IPS-18a (cell line): Measurements from ENCODE around the gene HCRTR1.

ENCODE experiments used
- H3K27ac ChIP-seq: one replicate; pipeline ENCODE4 v1.5.1; 2013; ENCODE audit warnings: low read length
- H3K27me3 ChIP-seq: one replicate; pipeline ENCODE4 v1.6.1; 2013; ENCODE audit warnings: mild to moderate bottlenecking, low read length; ENCODE audit not compliant: control insufficient read depth, insufficient read depth
- H3K36me3 ChIP-seq: one replicate; pipeline ENCODE4 v1.6.1; 2013; ENCODE audit warnings: low read depth, low read length; ENCODE audit not compliant: control insufficient read depth
- H3K4me1 ChIP-seq: one replicate; pipeline ENCODE4 v1.6.1; 2013; ENCODE audit warnings: low read depth, low read length; ENCODE audit not compliant: control insufficient read depth
- H3K4me3 ChIP-seq: one replicate; pipeline ENCODE4 v1.5.1; 2013; ENCODE audit warnings: low read length
- H3K9ac ChIP-seq: one replicate; pipeline ENCODE4 v1.6.1; 2013; ENCODE audit warnings: mild to moderate bottlenecking, low read length, moderate library complexity
- H3K9me3 ChIP-seq: one replicate; pipeline ENCODE4 v1.6.1; 2013; ENCODE audit warnings: low read depth, low read length; ENCODE audit not compliant: control insufficient read depth

The HCRTR1 gene

DNA sequence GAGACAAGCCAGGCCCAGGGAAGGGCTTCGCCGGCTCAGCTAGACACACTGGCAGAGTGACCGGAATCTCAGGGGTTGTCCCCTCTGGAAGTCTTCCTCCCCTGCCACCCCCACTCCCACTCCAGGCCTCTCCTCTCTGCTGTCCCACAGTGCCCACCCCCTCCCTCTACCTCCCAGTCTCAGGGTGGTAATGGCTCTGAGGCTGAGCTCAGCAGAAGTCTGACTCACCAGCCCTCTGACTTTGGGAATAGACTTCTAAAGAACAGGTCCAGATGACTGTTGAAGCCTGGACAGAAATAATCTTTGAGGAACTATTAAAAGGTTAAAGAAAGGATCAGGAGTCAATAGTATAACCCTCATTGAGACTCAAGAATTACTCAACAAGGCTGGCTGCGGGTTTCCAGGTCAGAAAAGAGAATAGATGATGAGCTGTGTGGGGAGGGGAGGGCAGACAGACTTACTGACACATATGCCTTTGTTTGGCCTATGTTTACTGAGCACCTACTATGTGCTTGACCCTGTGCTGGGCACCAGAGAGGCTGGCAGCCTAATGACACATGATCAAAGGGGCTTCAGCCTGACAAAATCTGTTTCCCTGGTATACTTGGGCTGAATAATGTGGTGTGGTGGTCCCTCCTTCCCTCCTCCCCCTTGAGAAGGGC lies 8.2 kb downstream of the HCRTR1 start:
- H3K27ac ChIP-seq: no peak overlapping the region

DNA sequence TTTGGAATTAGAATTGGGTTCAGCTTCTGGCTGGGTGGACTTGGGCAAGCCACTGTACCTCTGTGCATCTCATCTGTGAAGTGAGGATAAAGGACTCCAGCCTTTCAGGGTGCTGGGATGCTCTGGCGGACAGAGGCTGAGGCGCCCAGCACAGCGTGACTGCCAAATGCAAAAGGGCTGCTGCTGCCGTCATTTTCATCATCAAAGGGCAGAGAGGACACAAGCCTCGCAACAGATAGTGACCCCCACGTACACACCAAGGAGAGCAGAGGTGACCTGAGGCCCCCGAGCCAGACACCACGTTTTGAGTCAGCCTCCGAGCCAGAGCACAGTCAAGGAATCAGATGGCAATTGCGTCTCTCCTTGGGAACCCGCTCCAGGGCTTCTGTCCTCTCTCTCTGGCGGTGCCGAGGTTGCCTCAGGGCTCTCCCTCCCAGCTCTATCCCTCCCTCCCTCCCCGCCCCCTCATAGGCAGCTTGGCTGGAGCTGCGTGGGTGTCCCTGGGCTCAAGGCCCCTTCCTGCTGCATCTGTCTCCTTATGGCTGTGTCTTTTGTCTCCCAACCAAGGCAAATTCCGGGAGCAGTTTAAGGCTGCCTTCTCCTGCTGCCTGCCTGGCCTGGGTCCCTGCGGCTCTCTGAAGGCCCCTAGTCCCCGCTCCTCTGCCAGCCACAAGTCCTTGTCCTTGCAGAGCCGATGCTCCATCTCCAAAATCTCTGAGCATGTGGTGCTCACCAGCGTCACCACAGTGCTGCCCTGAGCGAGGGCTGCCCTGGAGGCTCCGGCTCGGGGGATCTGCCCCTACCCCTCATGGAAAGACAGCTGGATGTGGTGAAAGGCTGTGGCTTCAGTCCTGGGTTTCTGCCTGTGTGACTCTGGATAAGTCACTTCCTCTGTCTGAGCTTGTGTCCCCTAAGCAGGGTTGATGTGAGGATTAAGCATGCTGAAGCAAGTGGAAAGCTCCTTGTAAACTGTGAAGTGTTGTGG lies 9.0 kb downstream of the HCRTR1 start:
- Histone ChIP-seq H3K27ac (no peak overlapping the region), H3K4me3 (no peak overlapping the region), H3K36me3 (peaks cover 23% of the 10 kb centered on the region), H3K4me1 (no peaks in the 10 kb centered on the region), H3K9ac (no peak overlapping the region), H3K27me3 (no peaks in the 10 kb centered on the region), H3K9me3 (no peaks in the 10 kb centered on the region)

More for the DNA sequence above, 8.2 kb downstream of the HCRTR1 start:
- H3K36me3 ChIP-seq: peaks cover 18% of the 10 kb centered on the region
- H3K27me3 ChIP-seq: no peaks in the 10 kb centered on the region
- H3K9ac ChIP-seq: no peak overlapping the region
- no peaks in the 10 kb centered on the region for H3K4me1 ChIP-seq
- H3K4me3 ChIP-seq: no peak overlapping the region
- no peaks in the 10 kb centered on the region for H3K9me3 ChIP-seq

DNA sequence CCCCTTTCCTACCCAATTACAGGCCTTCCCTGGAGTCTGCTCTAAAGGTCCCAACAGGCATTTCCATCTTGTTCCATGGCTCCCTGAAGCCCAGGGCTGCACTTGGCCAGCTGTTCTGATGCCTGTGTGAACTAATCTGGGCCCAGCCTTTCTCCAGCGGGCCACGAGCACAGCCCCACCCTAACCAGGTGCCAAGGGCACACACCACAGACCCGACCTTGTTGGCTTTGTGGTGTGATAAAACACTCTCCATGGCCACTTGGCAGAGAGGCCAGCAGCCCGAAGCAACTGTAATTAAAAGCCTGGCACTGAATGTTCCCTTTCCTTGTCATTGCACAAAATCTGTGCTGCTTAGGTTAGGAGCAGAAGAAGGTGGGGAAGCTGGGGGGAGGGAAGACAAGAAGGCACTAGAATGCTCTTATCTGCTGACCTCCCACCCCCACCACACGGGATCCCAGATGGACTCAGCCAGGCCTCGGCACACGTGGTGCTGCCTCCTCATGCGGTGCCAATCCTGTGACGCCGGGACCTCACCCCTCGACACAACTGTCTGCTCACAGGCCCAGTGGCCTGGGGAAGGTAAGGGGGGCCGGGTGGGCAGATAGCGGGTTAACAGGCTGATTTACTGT lies 9.9 kb downstream of the HCRTR1 start:
- H3K36me3 ChIP-seq: peaks cover 23% of the 10 kb centered on the region
- H3K9ac ChIP-seq: no peak overlapping the region
- H3K27ac ChIP-seq: no peak overlapping the region
- no peak overlapping the region for H3K4me3 ChIP-seq
- H3K4me1 ChIP-seq: no peaks in the 10 kb centered on the region
- no peaks in the 10 kb centered on the region for H3K9me3 ChIP-seq
- H3K27me3 ChIP-seq: no peaks in the 10 kb centered on the region

DNA sequence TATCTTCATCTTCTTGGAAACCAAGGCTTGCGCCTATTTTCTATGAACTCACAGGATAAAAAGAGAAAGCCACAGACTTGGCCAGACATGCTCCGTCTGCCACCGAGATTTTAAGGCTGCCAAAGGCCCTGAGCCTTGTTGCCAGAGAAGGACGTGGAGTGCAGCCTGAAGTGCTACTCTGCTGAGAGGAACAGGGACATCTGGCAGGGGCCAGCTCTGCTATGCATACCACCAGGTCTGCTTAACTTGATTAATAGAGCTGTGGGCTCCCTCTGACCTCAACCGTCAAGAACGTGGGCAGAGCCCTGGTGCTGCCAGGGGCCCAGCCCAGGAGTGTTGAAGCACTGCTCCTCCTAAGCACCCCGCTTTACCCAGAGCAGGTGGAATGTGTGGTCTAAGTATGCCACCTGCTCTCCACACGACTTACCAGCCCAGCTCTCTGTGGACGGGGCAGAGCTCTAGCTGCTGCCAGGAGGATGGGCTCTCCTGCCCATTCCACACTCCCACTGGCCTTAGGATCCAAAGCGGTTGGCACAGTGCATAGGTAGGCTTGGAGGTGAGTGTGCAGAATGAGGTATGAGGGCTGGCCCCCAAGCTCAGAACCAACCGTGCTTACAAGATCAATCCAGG lies 10.6 kb downstream of the HCRTR1 start:
- Histone ChIP-seq H3K4me3 (no peak overlapping the region), H3K4me1 (no peaks in the 10 kb centered on the region), H3K9ac (no peak overlapping the region), H3K27me3 (no peaks in the 10 kb centered on the region), H3K36me3 (peaks cover 29% of the 10 kb centered on the region), H3K9me3 (no peaks in the 10 kb centered on the region), H3K27ac (no peak overlapping the region)

DNA sequence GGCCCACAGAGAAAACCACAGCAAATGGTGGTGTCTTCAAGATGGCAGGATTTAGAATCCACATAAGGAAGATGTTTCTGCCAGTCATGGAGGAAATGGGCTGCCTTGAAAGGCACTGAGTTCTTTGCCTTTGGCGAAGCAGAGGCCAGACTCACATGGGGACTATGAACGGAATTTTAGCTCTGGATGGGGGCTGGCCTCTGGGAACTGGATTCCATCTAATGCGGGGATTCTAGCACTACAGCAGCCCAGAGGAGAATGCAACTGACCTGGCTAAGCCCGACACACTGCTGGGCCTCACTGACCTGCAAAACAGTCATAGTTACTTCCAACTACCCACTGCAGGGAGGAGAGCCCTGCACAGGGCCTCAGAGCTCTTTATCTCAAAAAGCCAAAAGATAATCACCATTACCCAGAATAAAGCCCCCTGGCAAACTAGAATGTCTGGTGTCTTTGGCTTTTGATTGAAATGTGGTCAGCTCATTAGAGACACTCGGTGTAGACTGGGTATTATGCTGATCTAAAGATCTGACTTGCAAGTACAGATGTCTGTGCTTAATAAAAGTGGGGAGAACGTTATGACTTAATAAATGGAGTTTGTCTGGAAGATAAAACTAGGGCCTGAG lies 11.6 kb downstream of the HCRTR1 start:
- no peaks in the 10 kb centered on the region for H3K9me3 ChIP-seq
- no peaks in the 10 kb centered on the region for H3K27me3 ChIP-seq
- H3K27ac ChIP-seq: no peak overlapping the region
- peaks cover 29% of the 10 kb centered on the region for H3K36me3 ChIP-seq
- H3K9ac ChIP-seq: no peak overlapping the region
- H3K4me3 ChIP-seq: no peak overlapping the region
- no peaks in the 10 kb centered on the region for H3K4me1 ChIP-seq

DNA sequence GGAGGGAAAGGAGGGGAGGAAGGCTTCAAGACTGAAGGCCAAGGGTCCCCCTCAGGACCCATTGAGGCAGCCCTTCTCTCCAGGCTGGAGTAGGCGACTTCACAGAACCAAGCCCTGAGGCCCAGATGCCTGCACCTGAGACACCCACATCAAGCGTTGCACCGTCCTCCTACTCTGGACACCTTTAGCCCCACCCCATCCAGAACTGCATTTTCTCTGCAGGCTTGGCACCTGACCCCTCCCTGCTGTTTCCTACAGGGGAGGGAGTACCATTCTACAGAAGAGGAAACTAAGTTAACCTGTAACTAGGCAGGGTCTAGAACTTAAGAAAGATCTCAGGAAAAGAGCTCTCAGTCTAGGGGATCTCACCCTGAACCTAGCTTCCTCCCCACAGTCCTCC lies 15.2 kb downstream of the HCRTR1 start:
- no peak overlapping the region for H3K27ac ChIP-seq
- H3K27me3 ChIP-seq: no peaks in the 10 kb centered on the region
- H3K9me3 ChIP-seq: no peaks in the 10 kb centered on the region
- H3K36me3 ChIP-seq: peaks cover 29% of the 10 kb centered on the region
- H3K4me3 ChIP-seq: no peak overlapping the region
- no peaks in the 10 kb centered on the region for H3K4me1 ChIP-seq
- H3K9ac ChIP-seq: no peak overlapping the region

DNA sequence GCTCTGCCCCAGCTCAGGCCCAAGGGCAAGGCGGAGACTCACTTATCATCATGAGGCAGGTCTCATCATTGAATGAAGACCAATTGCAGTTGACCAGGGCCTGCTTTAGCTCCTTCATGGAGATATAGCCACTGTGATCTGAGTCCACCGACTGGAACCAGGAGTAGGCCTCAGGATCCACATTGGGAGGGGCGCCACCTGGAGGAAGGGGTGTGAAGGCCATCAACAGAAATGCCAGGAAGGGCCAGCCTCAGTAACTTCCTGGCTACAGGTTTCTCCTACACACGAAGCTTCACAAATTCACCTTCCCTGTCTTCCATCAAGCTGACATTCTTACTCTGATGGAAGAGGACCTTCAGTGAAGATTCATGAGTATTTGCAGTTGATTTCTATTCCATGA lies 15.6 kb downstream of the HCRTR1 start:
- no peaks in the 10 kb centered on the region for H3K9me3 ChIP-seq
- H3K27me3 ChIP-seq: no peaks in the 10 kb centered on the region
- peaks cover 27% of the 10 kb centered on the region for H3K36me3 ChIP-seq
- no peak overlapping the region for H3K9ac ChIP-seq
- no peak overlapping the region for H3K4me3 ChIP-seq
- H3K27ac ChIP-seq: no peak overlapping the region
- H3K4me1 ChIP-seq: no peaks in the 10 kb centered on the region

DNA sequence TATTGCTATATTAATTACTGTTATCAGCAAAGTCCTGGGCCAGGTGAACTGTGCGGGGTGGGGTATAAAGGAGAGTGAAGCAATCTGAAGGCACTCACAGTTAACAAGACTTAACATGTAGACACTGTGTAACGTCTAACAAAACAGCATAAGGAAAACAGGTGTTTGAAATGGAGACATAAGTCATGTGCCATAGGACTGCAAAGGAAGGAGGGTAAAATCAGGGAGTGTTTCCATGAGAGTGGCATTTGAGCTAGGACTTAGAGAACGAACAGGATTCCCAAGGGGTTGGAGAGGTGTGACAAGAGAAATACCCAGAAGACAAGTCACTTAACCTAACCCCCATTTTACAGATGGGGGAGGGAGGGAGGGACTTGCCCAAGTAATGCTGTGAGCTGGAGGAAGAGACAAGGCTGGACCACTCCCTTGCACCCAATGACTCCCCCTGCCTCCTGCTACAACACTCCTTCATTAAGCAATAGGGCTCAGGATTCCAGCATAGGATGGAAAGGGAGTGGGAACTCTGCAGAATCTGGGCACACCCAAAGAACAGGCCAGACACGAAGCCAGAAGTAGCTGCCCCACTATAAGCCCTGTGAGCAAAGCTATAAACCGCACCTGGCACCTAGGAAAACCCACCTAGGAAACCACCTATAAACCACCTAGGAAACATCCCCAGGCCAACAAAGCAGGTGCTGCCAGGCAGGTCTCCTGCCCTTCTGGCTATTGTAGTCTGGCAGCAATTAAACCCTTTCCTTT lies 20.6 kb downstream of the HCRTR1 start:
- Histone ChIP-seq H3K9ac (no peak overlapping the region), H3K4me3 (no peak overlapping the region), H3K36me3 (no peaks in the 10 kb centered on the region), H3K4me1 (no peaks in the 10 kb centered on the region), H3K27me3 (no peaks in the 10 kb centered on the region), H3K9me3 (no peaks in the 10 kb centered on the region), H3K27ac (no peak overlapping the region)

DNA sequence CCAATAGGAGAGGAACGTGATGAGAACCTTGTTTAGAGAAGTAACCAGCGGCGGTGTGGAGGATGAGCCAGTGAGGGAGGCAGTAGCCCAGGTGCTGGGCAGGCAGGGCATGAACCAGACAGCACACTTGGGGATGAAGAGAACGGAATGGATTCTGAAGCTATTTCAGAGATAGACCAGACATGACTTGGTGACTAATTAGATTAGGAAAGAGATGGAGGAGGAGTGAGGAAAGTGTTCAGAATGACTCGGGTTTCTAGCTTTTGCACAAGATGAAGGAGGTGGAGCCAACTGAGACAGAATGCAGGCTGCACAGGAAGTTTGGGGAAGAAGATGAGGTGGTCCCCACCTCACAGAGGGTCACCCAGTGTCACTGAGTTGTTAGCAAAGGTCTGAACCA lies 22.1 kb downstream of the HCRTR1 start:
- H3K4me1 ChIP-seq: peaks cover 6% of the 10 kb centered on the region
- H3K27ac ChIP-seq: no peak overlapping the region
- H3K9me3 ChIP-seq: no peaks in the 10 kb centered on the region
- H3K9ac ChIP-seq: no peak overlapping the region
- no peaks in the 10 kb centered on the region for H3K36me3 ChIP-seq
- no peaks in the 10 kb centered on the region for H3K27me3 ChIP-seq
- no peak overlapping the region for H3K4me3 ChIP-seq

DNA sequence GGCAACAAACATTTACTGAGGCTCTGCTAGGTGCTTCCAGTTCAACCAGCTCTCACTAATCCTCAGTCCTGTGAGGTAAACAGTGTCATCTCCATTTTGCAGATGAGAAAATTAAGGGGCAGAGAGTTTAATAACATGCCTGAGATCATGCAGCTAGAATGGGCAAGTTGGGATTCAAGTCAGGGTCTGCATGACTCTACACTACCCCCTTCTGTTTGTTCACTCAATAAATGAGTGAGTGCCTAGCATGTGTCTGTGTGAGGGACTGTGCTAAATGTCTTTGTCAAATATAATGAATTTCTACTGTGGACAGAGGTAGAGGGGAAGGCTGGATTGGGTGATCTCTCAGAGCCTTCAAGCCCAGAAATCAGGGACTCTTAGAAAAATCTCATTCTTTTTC lies 22.7 kb downstream of the HCRTR1 start:
- H3K9me3 ChIP-seq: no peaks in the 10 kb centered on the region
- H3K4me3 ChIP-seq: no peak overlapping the region
- H3K27ac ChIP-seq: no peak overlapping the region
- H3K36me3 ChIP-seq: no peaks in the 10 kb centered on the region
- H3K9ac ChIP-seq: no peak overlapping the region
- H3K27me3 ChIP-seq: no peaks in the 10 kb centered on the region
- peaks cover 6% of the 10 kb centered on the region for H3K4me1 ChIP-seq
